Stimulated activated CD4-positive, alpha-beta T cell treated with anti-CD3 and anti-CD28 coated beads, Interleukin-15, amount 100 ng/mL, for 1 hour (primary cell): Measurements from ENCODE around the gene EFCC1.

Experiments used
- DNase-seq, 2 donors: peaks; one replicate each; pipeline ENCODE4 v3.0.0-alpha.2; 2020; ENCODE audit warnings: low read depth in 1 of 2, low spot score in 1 of 2

Gene EFCC1, protein sequence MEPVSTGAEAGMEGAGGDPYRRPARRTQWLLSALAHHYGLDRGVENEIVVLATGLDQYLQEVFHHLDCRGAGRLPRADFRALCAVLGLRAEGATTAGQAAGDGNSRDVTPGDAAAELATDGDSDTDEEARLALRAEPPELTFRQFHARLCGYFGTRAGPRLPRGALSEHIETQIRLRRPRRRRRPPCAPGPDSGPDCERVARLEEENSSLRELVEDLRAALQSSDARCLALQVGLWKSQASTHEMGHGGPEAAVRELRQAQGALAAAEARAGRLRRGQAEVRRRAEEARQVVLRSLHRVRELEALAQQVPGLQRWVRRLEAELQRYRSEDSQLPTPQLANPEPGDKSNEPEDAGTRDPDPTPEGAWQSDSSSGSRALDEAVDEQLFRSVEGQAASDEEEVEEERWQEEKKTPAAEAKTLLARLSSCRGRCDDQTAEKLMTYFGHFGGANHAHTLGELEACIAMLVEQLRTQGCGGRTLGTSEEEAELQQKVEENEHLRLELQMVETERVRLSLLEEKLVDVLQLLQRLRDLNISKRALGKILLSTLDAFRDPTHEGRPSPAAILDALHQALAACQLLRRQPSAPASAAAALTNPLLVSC

DNA sequence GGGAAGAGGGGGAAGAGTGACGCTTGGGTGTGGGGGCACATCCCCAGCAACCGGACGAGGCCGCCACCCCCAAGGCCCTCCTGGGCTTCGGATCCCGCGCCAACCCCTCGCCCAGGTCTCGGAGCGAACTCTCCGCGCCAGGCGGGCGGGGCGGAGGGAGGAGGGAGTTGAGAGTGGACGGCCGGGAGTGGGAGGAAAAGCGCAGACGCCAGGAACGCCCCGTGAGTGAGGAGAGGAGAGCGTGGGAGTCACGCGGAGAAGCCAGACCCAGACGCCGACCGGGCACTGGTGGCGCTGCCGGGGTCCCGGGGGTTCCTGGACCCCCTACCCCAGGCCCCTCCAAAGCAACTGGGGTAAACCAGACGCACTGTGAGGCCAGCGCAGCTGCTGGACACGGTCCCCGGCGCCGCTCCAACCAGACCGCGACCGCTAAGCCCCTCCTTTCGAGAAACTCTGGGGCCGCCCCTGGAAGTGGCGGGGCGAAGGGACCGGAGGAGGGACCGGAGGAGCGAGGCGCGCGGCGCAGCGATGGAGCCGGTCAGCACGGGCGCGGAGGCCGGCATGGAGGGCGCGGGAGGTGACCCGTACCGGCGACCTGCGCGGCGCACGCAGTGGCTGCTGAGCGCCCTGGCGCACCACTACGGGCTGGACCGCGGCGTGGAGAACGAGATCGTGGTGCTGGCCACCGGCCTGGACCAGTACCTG is at the start of gene EFCC1:
Gene EFCC1, plus strand, starts transcription at position 204 of the 705 bp plus-strand sequence. Its CDS starts 325 bp downstream, at position 529.
- DNase-seq, result no peak

DNA sequence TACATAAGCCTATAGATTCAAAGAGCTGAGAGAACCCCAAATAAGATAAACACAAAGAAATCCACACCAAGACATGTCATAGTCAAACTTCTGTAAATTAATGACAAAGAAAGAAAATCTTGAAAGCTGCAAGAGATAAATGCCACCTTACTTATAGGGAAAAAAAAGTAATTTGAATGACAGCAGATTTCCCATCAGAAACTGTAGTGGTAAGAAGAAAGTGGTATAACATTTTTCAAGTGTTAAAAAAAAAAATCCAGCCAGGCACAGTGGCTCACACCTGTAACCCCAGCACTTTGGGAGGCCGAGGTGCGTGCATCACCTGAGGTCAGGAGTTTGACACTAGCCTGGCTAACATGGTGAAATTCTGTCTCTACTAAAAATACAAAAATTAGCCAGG is 44.7 kb upstream of the EFCC1 start:
- DNase-seq, result no peak

DNA sequence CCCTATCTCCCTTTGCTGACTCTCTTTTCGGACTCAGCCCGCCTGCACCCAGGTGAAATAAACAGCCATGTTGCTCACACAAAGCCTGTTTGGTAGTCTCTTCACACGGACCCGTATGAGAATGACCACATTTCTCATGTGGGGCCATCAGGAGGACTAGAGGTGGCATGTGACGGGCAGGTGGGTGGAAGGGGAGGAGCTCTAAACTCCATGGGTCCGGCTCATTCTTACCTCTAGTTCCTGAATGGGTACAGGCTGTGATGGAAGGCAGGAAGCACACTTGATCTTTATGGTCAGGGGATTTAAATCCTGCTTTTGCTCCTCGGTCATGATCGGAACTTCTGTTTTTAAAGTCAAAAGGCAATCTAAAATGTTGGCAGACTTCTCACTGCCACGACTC is 35.8 kb upstream of the EFCC1 start:
- DNase-seq, result no peak

DNA sequence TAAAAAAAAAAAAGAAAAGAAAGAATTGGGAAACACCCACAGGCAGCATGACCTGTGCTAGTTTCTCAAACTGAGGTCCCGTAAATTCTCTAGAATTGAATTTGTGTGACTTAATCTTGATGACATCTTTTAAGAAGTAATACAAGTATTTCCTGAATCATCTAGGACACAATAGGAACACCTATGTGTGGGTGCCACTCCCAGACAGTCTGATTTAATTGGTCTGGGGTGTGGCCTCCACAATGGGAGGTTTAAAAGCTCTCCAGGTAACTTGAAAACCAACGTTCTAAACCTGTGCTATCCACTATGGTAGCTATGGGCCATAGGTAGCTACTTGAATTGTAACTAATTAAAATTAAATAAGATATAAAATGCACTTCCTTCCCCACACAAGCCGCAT is 35.3 kb upstream of the EFCC1 start:
- no peak for DNase-seq

DNA sequence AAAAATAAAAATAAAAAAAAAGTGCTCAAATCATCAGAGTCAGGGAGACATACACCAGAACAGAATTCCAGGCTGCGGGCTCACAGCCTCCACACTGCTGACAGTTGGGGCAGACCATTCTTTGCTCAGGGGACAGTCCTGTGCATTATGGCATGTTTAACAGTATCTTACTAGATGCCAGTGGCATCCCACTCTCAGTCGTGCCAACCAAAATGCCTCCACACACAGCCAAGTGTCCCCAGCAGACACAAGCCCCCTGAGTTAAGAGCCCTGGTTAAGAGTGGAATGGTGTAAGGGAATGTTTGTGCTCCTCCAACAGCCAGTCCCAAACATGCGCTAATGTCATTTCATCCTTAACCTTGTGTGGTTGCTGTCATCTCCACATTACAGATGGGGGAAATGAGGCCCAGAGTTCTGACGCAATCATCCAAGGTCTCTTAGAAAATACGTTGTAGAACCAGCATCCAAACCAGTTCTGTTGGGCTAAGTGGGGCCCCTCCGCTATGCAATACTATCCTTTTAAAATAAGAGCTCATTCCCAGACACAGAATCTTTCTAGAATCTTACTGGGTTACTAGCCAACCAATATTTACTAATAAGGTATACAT is 33.3 kb upstream of the EFCC1 start:
- DNase-seq, result no peak

DNA sequence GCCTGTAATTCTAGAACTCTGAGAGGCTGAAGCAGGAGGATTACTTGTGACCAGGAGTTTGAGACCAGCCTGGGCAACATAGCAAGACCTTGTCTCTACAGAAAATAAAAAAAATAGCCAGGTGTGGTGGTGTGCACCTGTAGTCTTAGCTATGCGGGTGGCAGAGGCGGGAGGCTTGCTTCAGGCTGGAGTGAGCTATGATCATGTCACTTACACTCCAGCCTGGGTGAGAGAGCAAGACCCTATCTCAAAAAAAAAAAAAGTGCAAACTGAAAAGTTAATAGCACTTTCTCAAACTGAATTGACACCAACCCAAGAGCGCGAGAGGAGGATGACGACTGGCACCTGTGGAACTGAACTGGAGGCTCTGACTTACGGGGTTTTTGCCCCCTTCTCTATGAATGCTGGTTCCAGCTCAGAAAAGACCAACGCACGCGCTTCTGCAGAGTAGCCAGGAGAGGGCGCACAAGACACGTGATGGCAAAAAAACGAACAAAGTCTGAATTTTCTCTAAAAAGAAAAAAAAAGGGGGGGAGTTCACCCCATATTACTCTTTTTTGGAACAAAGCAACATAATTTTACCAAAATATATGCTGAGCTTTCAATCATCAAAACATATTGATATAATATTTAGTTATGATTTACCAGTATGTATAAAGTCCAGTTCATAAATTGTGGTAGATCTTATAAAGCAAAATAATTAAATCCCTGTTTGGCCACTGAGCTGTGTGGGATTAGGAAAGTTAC is 30.9 kb upstream of the EFCC1 start:
- DNase-seq, result peak; percentile 25 to 32

DNA sequence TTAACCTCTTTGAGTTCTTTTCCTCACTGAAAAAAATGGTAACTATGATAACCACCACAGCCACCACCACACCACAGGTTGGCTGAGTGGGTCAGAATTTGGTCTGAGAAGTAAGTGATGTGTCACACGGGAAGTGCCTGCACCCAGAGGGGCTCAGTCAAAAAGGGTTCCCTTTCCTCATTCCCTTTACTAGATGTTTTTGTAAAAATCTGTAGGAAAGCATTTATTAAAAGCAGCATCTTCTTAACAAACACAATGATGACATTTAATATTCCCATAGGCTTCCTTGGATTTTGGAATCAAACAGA is 30.4 kb upstream of the EFCC1 start:
- no peak for DNase-seq

DNA sequence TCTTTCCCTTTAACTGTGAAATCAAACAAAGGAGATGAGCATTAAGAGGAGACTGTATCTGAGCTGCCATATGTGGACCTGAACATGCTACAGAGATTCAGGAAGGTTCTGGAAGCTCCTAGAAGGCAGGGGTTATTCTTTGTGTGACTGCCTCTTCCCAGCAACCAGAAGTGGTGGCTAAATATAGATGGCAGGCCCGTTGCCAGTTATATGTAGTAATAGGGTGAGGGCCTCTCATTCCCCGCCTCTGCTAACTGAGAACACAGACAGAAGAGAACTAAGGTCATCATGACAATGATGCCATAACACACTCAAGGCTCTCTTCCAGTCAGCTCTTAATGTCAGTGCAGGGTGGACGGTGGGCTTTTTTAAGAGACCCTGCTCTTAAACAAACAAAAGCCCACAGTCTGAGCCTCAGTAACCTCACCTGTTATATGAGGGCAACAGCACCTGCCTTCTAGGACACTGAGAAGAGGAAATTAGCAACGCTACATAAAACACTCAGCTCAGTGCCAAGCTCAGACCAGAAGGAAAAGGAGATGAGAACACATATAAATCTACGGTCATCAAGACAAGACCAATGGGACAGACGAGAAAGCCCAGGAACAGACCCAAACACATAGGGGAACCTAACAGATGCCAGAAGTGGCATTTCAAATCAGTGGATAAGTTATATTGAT is 29.5 kb upstream of the EFCC1 start:
- DNase-seq, result no peak

DNA sequence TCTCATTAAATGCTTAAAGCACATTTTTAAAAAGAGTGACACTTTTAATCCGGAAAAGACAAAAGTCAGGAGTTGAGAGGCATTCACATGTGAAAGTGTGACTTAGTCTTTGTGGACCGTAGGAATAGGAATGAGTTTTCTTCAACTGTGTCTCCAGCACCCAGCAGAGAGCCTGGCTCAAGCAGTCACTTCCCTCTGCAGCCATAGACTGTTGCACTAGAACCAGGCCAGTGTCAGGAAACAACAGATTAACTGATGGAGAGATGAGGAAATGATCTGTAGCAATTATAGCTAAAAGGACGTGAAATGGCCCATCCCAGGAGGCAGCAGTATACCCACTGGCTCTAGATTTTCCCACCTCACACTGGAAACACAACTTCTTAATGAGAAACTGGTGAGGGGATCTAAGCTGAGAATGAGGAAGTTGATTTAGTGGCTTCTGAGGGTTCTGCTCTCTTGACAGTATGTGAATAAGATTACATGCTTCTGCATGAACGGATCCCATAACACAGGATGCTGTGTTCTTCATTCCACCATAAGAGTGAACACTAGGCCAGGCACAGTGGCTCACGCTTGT is 27.0 kb upstream of the EFCC1 start:
- no peak for DNase-seq

DNA sequence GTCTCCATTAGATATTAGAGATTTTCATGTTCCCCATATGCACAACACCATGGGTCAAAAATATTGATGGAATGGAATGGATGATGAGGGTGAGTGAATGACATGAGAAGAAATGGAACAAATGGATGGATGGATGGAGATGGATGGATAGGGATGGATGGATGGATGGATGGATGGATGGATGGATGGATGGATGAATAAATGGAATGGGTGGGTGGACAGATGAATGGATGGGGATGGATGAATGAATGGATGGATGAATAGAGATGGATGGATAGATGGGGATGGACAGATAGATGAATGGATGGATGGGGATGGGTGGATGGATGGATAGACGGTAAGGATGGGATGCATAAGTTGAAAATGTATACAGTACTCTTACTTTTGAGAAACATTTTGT is 25.8 kb upstream of the EFCC1 start:
- DNase-seq, result no peak

DNA sequence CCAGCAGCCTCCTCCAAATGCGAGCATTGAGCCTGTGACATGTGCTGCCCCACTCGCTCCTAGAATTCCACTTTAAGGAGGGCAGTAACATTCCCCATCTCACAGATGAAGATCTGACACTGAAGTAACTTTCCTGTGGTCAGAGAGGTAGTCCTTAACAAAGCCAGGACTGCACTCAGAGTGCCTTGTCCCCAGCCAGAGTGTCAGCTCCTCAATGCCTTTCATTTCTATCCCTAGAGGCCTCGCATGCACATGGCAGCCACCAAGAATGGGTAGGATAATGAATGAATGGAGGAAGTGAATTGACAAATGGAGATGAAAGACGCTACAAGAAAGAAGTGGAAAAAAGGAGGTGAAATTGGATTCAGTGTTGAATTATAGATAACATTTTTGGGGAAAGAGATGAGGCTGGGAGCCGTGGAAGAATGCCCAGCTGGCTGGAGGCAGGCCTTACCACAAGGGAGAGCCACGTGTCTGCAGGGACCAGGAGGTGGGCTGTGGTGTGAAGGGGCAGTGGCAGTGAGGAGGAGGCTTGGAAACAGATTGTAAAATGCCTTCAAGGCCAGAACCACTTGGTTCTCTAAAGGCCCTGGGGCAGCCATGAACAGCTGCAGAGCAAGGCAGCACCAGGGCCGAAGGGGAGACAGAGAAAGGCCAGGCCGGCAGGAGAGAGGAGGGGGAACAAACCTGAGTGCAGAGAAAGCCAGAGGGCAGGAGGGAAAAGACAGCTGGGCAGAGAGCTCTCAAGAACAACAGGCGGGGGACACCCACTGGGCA is 17.6 kb upstream of the EFCC1 start:
- no peak for DNase-seq

DNA sequence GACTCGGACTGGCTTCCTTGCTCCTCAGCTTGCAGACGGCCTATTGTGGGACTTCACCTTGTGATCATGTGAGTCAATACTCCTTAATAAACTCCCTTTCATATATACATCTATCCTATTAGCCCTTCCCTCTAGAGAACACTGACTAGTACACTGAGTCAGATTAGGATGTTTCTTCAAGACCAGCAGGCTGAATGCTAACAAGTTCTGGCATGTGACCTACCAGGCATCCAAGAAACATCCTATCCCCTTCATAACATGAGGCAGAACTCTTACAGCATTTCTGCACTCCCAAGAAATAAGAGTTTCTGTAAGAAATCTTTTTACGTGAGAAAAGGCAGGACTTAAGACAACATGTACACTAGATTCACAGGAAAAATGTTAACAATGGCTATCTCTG is 16.5 kb upstream of the EFCC1 start:
- DNase-seq, result no peak

DNA sequence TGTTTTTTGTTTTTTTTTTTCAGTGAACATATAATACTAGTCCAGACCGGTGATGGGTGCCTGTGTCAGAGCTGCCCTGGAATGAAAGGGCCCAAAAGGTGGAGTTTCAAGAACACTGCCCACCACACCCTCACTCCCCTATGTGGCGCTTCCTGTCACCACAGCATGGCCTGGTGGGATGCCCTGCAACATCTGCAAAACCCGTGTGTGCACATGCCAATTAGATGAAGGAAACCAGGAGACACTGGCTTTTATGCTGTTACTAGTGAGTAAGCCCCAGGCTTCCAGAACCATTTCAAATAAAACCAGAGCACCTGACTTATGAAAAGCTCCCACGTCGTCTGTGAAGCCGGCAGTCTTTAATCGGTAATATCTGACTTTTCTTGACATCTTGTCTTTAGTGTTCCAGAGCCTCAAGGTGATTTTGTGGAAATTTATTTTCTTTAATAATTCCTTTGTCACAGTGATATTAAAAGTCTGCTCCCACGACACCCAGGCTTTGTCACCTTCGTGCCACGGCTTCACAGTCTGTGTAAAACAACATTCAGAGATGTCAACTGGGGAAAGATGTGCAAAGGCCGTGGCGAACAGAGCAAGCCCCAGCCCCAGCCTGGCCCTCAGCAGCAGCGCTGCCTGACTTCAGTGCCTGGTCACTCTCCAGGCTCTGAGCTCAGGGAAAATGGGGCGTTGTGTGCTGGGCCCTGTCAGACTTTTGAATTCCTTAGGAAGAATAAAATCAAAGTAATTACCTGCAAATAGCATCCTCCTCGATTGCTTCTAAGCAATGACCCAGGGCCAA is 13.6 kb upstream of the EFCC1 start:
- DNase-seq, result no peak

DNA sequence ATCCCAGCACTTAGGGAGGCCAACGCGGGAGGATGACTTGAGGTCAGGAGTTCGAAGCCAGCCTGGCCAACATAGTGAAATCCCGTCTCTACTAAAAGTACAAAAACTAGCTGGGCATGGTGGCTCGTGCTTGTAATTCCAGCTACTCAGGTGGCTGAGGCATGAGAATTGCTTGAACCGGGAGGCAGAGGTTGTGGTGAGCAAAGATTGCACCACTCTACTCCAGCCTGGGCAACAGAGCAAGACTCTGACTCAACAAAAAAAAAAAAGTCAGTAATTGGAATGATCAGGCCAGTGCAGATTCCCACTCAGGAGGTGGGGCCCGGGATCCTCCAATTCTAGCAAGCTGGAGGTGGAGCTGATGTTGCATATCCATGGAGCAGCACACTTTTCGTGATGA is 12.8 kb upstream of the EFCC1 start:
- no peak for DNase-seq

DNA sequence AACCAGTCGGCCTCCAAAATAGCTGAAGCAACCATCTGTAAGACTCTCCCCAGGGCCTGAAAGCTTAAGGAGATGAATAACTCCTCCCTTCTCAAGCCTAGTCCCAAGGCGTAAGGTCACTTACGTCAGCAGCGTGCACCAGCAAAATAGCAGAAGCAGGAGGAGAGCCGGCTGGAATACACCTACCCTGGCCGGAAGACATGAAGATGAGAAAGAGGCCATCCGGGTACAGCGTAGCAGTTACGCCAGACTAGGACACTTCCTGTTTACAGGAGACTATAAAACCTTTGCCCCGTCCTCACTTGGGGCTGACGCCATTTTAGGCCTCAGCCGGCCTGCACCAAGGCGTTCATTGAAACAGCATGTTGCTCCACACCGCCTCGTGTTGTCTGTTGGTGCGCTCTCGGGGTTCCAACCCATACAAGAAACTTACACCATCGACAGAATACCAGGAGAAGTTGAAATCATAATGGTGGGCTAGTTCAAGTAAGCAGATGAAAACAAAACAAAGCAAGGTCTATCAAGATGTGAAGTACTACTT is 9.7 kb upstream of the EFCC1 start:
- no peak for DNase-seq

DNA sequence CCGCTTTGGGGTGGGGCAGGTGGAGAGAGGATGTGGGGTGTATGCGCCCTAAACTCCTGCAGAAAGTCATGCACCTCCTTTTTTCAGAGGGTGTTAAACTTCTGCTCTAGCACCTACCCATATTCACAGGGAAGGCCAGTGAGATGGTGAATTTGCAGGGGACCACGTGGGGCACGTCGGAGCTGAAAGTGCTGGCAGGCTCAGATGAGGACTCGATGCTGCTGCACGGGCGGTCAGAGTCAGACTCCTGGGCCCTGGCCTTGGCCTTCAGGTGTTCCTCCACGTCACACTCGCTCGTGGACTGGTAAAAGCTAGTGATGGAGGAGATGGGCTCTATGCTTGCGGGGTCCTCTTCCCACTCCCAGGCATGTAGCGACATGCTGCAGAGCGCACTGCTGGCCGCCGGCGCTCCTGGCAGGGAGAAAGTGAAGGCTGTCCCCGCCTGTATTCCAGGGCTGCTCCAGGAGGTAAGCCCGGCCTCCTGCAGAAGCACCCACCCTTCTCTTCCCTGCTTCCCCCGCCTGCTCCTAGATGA is 8.1 kb upstream of the EFCC1 start:
- no peak for DNase-seq

DNA sequence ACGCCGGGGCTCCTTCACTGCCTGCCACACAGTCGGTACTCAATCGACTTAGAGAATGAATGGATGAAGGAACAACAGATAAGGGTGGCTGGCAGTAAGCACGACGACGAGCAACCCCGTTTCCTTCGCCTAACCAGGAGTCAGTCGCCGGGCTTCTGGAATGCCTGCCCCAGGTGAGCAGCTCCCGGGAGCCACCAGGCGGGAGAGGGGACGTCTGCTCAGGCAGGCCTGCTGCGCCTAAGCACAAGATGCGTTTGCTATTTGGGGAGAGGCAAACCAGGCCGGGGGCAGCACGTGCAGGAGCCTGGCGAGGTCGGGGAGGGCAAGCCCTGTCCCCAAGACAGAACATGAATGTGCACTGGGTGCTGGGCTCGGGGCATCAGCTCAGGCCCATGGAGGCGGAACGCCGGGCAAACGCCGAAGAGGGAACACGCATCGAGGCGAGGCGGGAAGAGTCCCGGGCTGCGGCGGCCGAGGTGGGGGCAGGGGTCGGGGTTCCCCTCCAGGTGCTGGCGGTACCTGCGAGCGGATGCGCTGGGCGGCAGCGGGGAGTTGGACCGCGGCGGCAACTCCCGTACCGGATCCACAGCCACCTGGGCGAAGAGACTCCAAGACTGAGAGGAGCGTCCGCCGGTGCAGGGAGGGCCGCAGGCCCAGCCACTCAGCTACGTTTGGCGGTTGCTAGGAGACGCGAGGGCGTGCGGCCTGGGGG is 7.5 kb upstream of the EFCC1 start, which contains the start of gene CFAP92:
Gene CFAP92, minus strand, starts transcription at position 616 of the 712 bp plus-strand sequence. CDS start 772 bp downstream, outside the sequence.
- DNase-seq, result peak; percentile 84

DNA sequence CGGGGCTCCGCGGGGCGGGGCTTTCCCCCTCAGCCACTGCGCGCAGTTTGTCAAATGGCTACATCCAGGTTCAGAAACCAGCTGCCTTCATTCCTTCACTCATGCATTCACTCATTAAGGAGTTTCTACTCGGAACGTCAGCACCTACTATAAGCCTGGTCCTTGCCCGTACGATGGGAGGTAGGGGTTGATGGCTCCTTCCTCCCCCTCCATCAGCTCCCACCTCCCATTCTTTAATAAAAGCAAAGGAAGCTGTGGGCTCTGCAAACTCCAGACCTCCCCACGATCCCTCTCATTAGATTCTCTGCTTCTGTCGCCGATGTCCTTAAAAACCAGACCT is 7.0 kb upstream of the EFCC1 start:
- no peak for DNase-seq
